PFSK-1 (cell line): ENCODE measurements around the gene PPEF1.

ENCODE experiments used
- FOXP2 ChIP-seq: optimal IDR thresholded peaks from 2 replicates; pipeline ENCODE3; 2011; ENCODE audit warnings: borderline replicate concordance, control low read depth, inconsistent platforms; ENCODE audit not compliant: insufficient read depth; ENCODE audit errors: extremely low read length, extremely low read depth
- POLR2AphosphoS5 ChIP-seq: IDR thresholded peaks from 2 replicates; pipeline ENCODE4 v1.6.1; 2012; ENCODE audit warnings: low read depth, mild to moderate bottlenecking, control low read depth, low read length, moderate library complexity
- TAF1 ChIP-seq: IDR thresholded peaks from 2 replicates; pipeline ENCODE4 v1.6.1; 2012; ENCODE audit warnings: low read length, control low read depth, borderline replicate concordance; ENCODE audit not compliant: insufficient read depth
- TF ChIP-seq, protein P1 (sequence below), 2 experiments: IDR thresholded peaks; 2 replicates each; pipeline versions ENCODE4 v1.6.1 to v1.8.0; 2011 to 2012; ENCODE audit warnings: low read depth in 2 of 2, low read length in 2 of 2, control low read depth in 1 of 2, inconsistent platforms in 1 of 2, mild to moderate bottlenecking in 1 of 2, moderate library complexity in 1 of 2; ENCODE audit not compliant: insufficient read depth in 1 of 2

DNA sequence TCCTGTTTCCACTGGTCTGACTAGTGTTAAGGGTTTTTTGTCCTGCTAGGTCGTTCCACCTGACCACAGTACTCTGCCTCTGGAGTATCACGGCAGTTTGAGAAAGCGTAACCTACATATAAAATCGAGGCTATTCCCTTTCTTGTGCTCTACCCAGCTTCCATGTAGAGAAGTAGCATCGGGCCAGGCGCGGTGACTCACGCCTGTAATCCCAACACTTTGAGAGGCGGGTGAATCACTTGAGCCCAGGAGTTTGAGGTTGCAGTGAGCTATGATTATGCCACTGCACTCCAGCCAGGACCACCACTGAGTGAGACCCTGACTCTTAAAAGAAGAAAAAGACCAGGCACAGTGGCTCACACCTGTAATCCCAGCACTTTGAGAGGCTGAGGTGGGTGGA lies 7.5 kb downstream of the PPEF1 start:
- TF ChIP-seq, protein P1, sequence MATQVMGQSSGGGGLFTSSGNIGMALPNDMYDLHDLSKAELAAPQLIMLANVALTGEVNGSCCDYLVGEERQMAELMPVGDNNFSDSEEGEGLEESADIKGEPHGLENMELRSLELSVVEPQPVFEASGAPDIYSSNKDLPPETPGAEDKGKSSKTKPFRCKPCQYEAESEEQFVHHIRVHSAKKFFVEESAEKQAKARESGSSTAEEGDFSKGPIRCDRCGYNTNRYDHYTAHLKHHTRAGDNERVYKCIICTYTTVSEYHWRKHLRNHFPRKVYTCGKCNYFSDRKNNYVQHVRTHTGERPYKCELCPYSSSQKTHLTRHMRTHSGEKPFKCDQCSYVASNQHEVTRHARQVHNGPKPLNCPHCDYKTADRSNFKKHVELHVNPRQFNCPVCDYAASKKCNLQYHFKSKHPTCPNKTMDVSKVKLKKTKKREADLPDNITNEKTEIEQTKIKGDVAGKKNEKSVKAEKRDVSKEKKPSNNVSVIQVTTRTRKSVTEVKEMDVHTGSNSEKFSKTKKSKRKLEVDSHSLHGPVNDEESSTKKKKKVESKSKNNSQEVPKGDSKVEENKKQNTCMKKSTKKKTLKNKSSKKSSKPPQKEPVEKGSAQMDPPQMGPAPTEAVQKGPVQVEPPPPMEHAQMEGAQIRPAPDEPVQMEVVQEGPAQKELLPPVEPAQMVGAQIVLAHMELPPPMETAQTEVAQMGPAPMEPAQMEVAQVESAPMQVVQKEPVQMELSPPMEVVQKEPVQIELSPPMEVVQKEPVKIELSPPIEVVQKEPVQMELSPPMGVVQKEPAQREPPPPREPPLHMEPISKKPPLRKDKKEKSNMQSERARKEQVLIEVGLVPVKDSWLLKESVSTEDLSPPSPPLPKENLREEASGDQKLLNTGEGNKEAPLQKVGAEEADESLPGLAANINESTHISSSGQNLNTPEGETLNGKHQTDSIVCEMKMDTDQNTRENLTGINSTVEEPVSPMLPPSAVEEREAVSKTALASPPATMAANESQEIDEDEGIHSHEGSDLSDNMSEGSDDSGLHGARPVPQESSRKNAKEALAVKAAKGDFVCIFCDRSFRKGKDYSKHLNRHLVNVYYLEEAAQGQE (IDR thresholded peaks at IDR 0.05; ENCODE audit: insufficient read depth in 1 of 2, low read depth in 2 of 2, low read length in 2 of 2), result no peak
- no peak for TF ChIP-seq FOXP2
- no peak for TF ChIP-seq TAF1
- TF ChIP-seq POLR2AphosphoS5, result no peak
